ENCODE results near the gene HS3ST5. TPM values are rescaled to one million over a fixed set of nuclear protein-coding genes. Genes with fewer than 3 reads are reported as not detected.
A peak's percentile ranks its signal among the peaks of the same experiment; 100 is the strongest.

Gene HS3ST5, protein sequence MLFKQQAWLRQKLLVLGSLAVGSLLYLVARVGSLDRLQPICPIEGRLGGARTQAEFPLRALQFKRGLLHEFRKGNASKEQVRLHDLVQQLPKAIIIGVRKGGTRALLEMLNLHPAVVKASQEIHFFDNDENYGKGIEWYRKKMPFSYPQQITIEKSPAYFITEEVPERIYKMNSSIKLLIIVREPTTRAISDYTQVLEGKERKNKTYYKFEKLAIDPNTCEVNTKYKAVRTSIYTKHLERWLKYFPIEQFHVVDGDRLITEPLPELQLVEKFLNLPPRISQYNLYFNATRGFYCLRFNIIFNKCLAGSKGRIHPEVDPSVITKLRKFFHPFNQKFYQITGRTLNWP
- total RNA-seq, result 1 to 10 TPM in 1 of 4 donors, under 1 TPM in 1, not detected in 2; 0.42 to 2.8 TPM

- peak within 1 kb of the TSS; percentile 33 to 68 (median 48) for H3K4me3 ChIP-seq
- H3K4me1 ChIP-seq, result peaks cover 0 to 36% (median 3%) of the 10 kb centered on the region in 4 donors
- 1% methylated on average over 64 to 68 of the region's 73 CpGs for WGBS, 2 donors
- TF ChIP-seq CTCF (IDR thresholded peaks at IDR 0.05) (peak in 3 of 5 experiments; percentile 11 to 15 (median 14)), EP300 (IDR thresholded peaks at IDR 0.05) (no peak)
- H3K27me3 ChIP-seq, result peaks cover 0 to 13% of the 10 kb centered on the region in 2 donors
- H3K9me3 ChIP-seq, result no peaks in the 10 kb centered on the region
- no peak for DNase-seq (ENCODE audit: low spot score in 2 of 2)
- no peaks in the 10 kb centered on the region for H3K36me3 ChIP-seq
- H3K27ac ChIP-seq, result no peak within 1 kb of the TSS
Observed at GRCh38 chr6:114342826-114343781, at the start of gene HS3ST5. TSS of gene HS3ST5 (minus strand) at chr6:114343023. CDS start at chr6:114062845, 280,178 bp downstream.

- WGBS, 2 donors, result 65 to 73% methylated on average over 2 of the region's 2 CpGs
- no peak for TF ChIP-seq CTCF (IDR thresholded peaks at IDR 0.05)
- no peak for TF ChIP-seq EP300 (IDR thresholded peaks at IDR 0.05)
- no peak for TF ChIP-seq POLR2A (IDR thresholded peaks at IDR 0.05)
- no peaks in the 10 kb centered on the region for H3K36me3 ChIP-seq
- H3K9me3 ChIP-seq, result no peaks in the 10 kb centered on the region
- no peak overlapping the region for H3K27ac ChIP-seq
- DNase-seq (ENCODE audit: low spot score in 2 of 2), result no peak
- H3K4me1 ChIP-seq, result no peaks in the 10 kb centered on the region
- H3K27me3 ChIP-seq, result no peaks in the 10 kb centered on the region
- no peak overlapping the region for H3K4me3 ChIP-seq
Observed at GRCh38 chr6:114390176-114390575, 47.4 kb upstream of the HS3ST5 start.

GRCh38 chr6:114389111-114389510, 46.3 kb upstream of the HS3ST5 start:
- no peaks in the 10 kb centered on the region for H3K9me3 ChIP-seq
- H3K36me3 ChIP-seq, result no peaks in the 10 kb centered on the region
- H3K27me3 ChIP-seq, result no peaks in the 10 kb centered on the region
- no peaks in the 10 kb centered on the region for H3K4me1 ChIP-seq
- TF ChIP-seq POLR2A (IDR thresholded peaks at IDR 0.05), result no peak
- TF ChIP-seq CTCF (IDR thresholded peaks at IDR 0.05), result no peak
- TF ChIP-seq EP300 (IDR thresholded peaks at IDR 0.05), result no peak
- no peak overlapping the region for H3K4me3 ChIP-seq
- no peak overlapping the region for H3K27ac ChIP-seq
- DNase-seq (ENCODE audit: low spot score in 2 of 2), result no peak

DNA sequence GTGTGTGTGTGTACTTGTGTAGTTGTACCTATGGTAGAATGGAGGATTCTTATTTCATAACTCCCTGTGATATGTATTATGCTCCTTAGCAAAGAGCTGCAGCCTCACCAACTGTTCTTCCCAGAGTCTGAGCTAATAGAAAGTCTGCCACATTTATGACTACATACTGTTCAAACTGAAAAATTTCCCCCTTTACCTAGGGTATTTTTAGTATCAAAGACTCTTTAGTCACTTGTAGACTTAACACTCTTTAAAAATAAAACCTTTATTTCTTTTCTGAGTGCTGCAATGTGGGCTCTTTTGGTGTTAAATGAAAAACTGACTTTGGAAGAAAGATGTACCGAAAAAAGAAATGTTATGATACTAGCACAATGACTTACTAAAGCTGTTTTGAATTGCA, 39.6 kb upstream of the HS3ST5 start:
- Histone ChIP-seq H3K27me3 (no peaks in the 10 kb centered on the region), H3K9me3 (no peaks in the 10 kb centered on the region), H3K4me1 (no peaks in the 10 kb centered on the region), H3K36me3 (no peaks in the 10 kb centered on the region), H3K4me3 (no peak overlapping the region), H3K27ac (no peak overlapping the region)
- DNase-seq (ENCODE audit: low spot score in 2 of 2), result no peak
- WGBS, 2 donors, result 79 to 95% methylated on average over 1 of the region's 1 CpG
- TF ChIP-seq CTCF (IDR thresholded peaks at IDR 0.05), result no peak
- no peak for TF ChIP-seq POLR2A (IDR thresholded peaks at IDR 0.05)
- no peak for TF ChIP-seq EP300 (IDR thresholded peaks at IDR 0.05)

- Histone ChIP-seq H3K27me3 (no peaks in the 10 kb centered on the region), H3K27ac (no peak overlapping the region), H3K9me3 (no peaks in the 10 kb centered on the region), H3K36me3 (no peaks in the 10 kb centered on the region), H3K4me3 (no peak overlapping the region), H3K4me1 (no peaks in the 10 kb centered on the region)
- WGBS, 2 donors, result 75 to 81% methylated on average over 3 of the region's 3 CpGs
- TF ChIP-seq CTCF (IDR thresholded peaks at IDR 0.05) (no peak), POLR2A (IDR thresholded peaks at IDR 0.05) (no peak), EP300 (IDR thresholded peaks at IDR 0.05) (no peak)
- DNase-seq (ENCODE audit: low spot score in 2 of 2), result no peak
Observed at GRCh38 chr6:114377881-114378280, 35.1 kb upstream of the HS3ST5 start.
